ENCODE results near the gene FNBP1. TPM values are rescaled to one million over a fixed set of nuclear protein-coding genes. Genes with fewer than 3 reads are reported as not detected.

The FNBP1 gene
- total RNA-seq, 4 donors from 2014 or later = 29.7 to 62.3 (median 40.0) TPM

GRCh38 chr9:130045725-130046450 is 2.9 kb upstream of the FNBP1 start:
- DNase-seq (ENCODE audit: low spot score in 2 of 2) = no peak
- intact Hi-C loops (cut with DNase I; ENCODE audit: low total_unique reads) = no loop called here
- H3K4me3 ChIP-seq (ENCODE audit: low read depth, poor library complexity, severe bottlenecking) = no peak overlapping the region
- 78 to 79% methylated on average over 4 of the region's 4 CpGs for WGBS, 2 donors
- no peak for TF ChIP-seq POLR2A (IDR thresholded peaks at IDR 0.05)
- no peak for TF ChIP-seq CTCF (IDR thresholded peaks at IDR 0.05)

- TF ChIP-seq POLR2A (IDR thresholded peaks at IDR 0.05) (no peak), CTCF (IDR thresholded peaks at IDR 0.05) (no peak)
- peak in 1 of 2 donors; percentile 93 for DNase-seq (ENCODE audit: low spot score in 2 of 2)
- intact Hi-C loops (cut with DNase I; ENCODE audit: low total_unique reads) = no loop called here
- WGBS, 2 donors = 30 to 39% methylated on average over 26 to 33 of the region's 37 CpGs
- peak overlapping the region; percentile 73 for H3K4me3 ChIP-seq (ENCODE audit: low read depth, poor library complexity, severe bottlenecking)
These were observed 950 bp upstream of the FNBP1 start for GRCh38 chr9:130043654-130044623.

- TF ChIP-seq CTCF (IDR thresholded peaks at IDR 0.05) (no peak), POLR2A (IDR thresholded peaks at IDR 0.05) (no peak)
- peak overlapping the region; percentile 73 for H3K4me3 ChIP-seq (ENCODE audit: low read depth, poor library complexity, severe bottlenecking)
- intact Hi-C loops (cut with DNase I; ENCODE audit: low total_unique reads) = no loop called here
- 1% methylated on average over 38 to 40 of the region's 68 CpGs for WGBS, 2 donors
- DNase-seq (ENCODE audit: low spot score in 2 of 2) = peak in 1 of 2 donors; percentile 87
These were observed 544 bp downstream of the FNBP1 start for GRCh38 chr9:130042406-130042884.

GRCh38 chr9:130041648-130042405 is 1.2 kb downstream of the FNBP1 start:
- H3K4me3 ChIP-seq (ENCODE audit: low read depth, poor library complexity, severe bottlenecking) = peak overlapping the region; percentile 73
- intact Hi-C loops (cut with DNase I; ENCODE audit: low total_unique reads) = no loop called here
- DNase-seq (ENCODE audit: low spot score in 2 of 2) = no peak
- TF ChIP-seq CTCF (IDR thresholded peaks at IDR 0.05) = no peak
- TF ChIP-seq POLR2A (IDR thresholded peaks at IDR 0.05) = no peak
- WGBS, 2 donors = 0 to 1% methylated on average over 25 to 31 of the region's 31 CpGs

- 59 to 71% methylated on average over 7 of the region's 7 CpGs for WGBS, 2 donors
- intact Hi-C loops (cut with DNase I; ENCODE audit: low total_unique reads) = no loop called here
- DNase-seq (ENCODE audit: low spot score in 2 of 2) = no peak
- no peak for TF ChIP-seq CTCF (IDR thresholded peaks at IDR 0.05)
- no peak for TF ChIP-seq POLR2A (IDR thresholded peaks at IDR 0.05)
- H3K4me3 ChIP-seq (ENCODE audit: low read depth, poor library complexity, severe bottlenecking) = no peak overlapping the region
These were observed 1.9 kb downstream of the FNBP1 start for GRCh38 chr9:130040984-130041647.

Measured in lower leg skin (tissue), 4 donors.